Stomach (tissue), 9 donors: ENCODE results near the gene SHQ1. TPM values are rescaled to one million over a fixed set of nuclear protein-coding genes. Genes with fewer than 3 reads are reported as not detected.
"Not testable (repeated sequence)": the region's sequence is repeated elsewhere in the genome, so short reads cannot be mapped to it uniquely, and the experiment has no call there.

Experiments
- DNase-seq, 2 donors: peaks; one replicate each; pipeline versions ENCODE4 v3.0.0 to v3.0.0-alpha.2; 2013 to 2019
- H3K27ac ChIP-seq, 5 donors: fragments of 200-600 bp in 4 of 5; sonication (generic) in 4 of 5; one replicate each; pipeline ENCODE4 v1.5.1; 2013 to 2019; ENCODE audit warnings: mild to moderate bottlenecking in 1 of 5, moderate library complexity in 1 of 5
- H3K27me3 ChIP-seq, 3 donors: fragments of 200-600 bp; sonication (generic); one replicate each; pipeline ENCODE4 v1.5.1; 2017 to 2019; ENCODE audit warnings: mixed run types in 1 of 3
- H3K36me3 ChIP-seq, 4 donors: fragments of 200-600 bp; sonication (generic); 1 replicate in 3 of 4; 2 replicates in 1 of 4; pipeline ENCODE4 v1.5.1; 2016 to 2019
- H3K4me1 ChIP-seq, 4 donors: fragments of 200-600 bp; sonication (generic); one replicate each; pipeline ENCODE4 v1.5.1; 2016 to 2019
- H3K4me3 ChIP-seq, 4 donors: fragments of 200-600 bp; sonication (generic) in 3 of 4; one replicate each; pipeline ENCODE4 v1.5.1; 2016 to 2019; ENCODE audit warnings: mild to moderate bottlenecking in 1 of 4
- H3K9me3 ChIP-seq, 4 donors: fragments of 200-600 bp; sonication (generic); one replicate each; pipeline ENCODE4 v1.5.1; 2016 to 2019
- CTCF ChIP-seq, 7 experiments: fragments of 450-650 bp in 4 of 7; fragments of 200-600 bp in 3 of 7; sonication (generic) in 3 of 7; IDR thresholded peaks; one replicate each; pipeline ENCODE4 v1.5.1; 2016 to 2019; ENCODE audit warnings: antibody characterized with exemption in 7 of 7, control low read depth in 2 of 7, mild to moderate bottlenecking in 1 of 7
- EP300 ChIP-seq: sonication (generic); formaldehyde crosslinking; IDR thresholded peaks from one replicate; pipeline ENCODE4 v1.6.1; 2017; ENCODE audit warnings: antibody characterized with exemption
- POLR2A ChIP-seq, 4 donors: fragments of 450-650 bp; IDR thresholded peaks; one replicate each; pipeline ENCODE4 v1.6.1; 2016; ENCODE audit warnings: antibody characterized with exemption in 4 of 4, control low read depth in 2 of 4, mild to moderate bottlenecking in 1 of 4, moderate library complexity in 1 of 4
- POLR2AphosphoS5 ChIP-seq, 3 donors: sonication (generic); formaldehyde crosslinking; IDR thresholded peaks; one replicate each; pipeline ENCODE4 v1.6.1; 2016; ENCODE audit warnings: antibody characterized with exemption in 3 of 3
- WGBS, 5 donors: extraction: QIAGEN DNeasy Blood & Tissue Kit in 3 of 5; methylation state at CpG; one replicate each; pipeline versions ENCODE4 v1.1.5 to v1.1.7; 2013 to 2018; 5-methylcytosine and 5-hydroxymethylcytosine counted together
- intact Hi-C: fragments of 100-400 bp; cut with DNase I; formaldehyde crosslinking; loops from one replicate; pipeline ENCODE4 v1.15.1; 2023; ENCODE audit warnings: low total_unique reads
- polyA plus RNA-seq, 3 donors: library from polyadenylated mRNA; stranded (reverse); fragments of 200-250 nt; gene quantifications; one replicate each; pipeline ENCODE4 v1.2.3, GENCODE V29; 2013
- total RNA-seq, 5 donors: library from RNA; depleted of rRNA; stranded (reverse); fragments of >200 nt; gene quantifications; one replicate each; pipeline versions ENCODE4 v1.1.0 to v1.2.3, GENCODE V29; 2014 to 2016
- donor health status: healthy with polysubstance abuse.
- donor health status: Bipolar disorder and iron deficiency.
- donor health status: healthy.

SHQ1 gene
- total and polyA plus RNA-seq, 8 donors, result 7.5 to 77.9 (median 12.0) TPM

- 67 to 81% (median 80%) methylated on average over 7 of the region's 7 CpGs for WGBS, 5 donors
These were observed 126.4 kb downstream of the SHQ1 start for GRCh38 chr3:72721683-72722381.

GRCh38 chr3:72720566-72720965 lies 127.7 kb downstream of the SHQ1 start:
- no peak for DNase-seq
- H3K27me3 ChIP-seq, result no peaks in the 10 kb centered on the region
- no peaks in the 10 kb centered on the region for H3K36me3 ChIP-seq
- no peak overlapping the region for H3K27ac ChIP-seq
- H3K4me1 ChIP-seq, result peaks cover 0 to 4% (median 0%) of the 10 kb centered on the region in 4 donors
- WGBS, 5 donors, result 74 to 100% (median 93%) methylated on average over 2 of the region's 2 CpGs
- H3K9me3 ChIP-seq, result peaks cover 0 to 10% (median 9%) of the 10 kb centered on the region in 4 donors
- TF ChIP-seq POLR2AphosphoS5 (IDR thresholded peaks at IDR 0.05) (no peak), EP300 (no peak), CTCF (IDR thresholded peaks at IDR 0.05) (no peak)
- intact Hi-C loops, result no loop called here
- no peak overlapping the region for H3K4me3 ChIP-seq

More at GRCh38 chr3:72721683-72722381, 126.4 kb downstream of the SHQ1 start:
- intact Hi-C loops, result no loop called here
- TF ChIP-seq EP300, result no peak
- TF ChIP-seq POLR2AphosphoS5 (IDR thresholded peaks at IDR 0.05), result no peak
- no peak for TF ChIP-seq CTCF (IDR thresholded peaks at IDR 0.05)
- no peak for TF ChIP-seq POLR2A (IDR thresholded peaks at IDR 0.05)
- H3K36me3 ChIP-seq, result no peaks in the 10 kb centered on the region
- H3K9me3 ChIP-seq, result no peaks in the 10 kb centered on the region
- DNase-seq, result no peak
- H3K4me1 ChIP-seq, result peaks cover 0 to 4% (median 0%) of the 10 kb centered on the region in 4 donors
- no peak overlapping the region for H3K27ac ChIP-seq
- H3K4me3 ChIP-seq, result no peak overlapping the region
- no peaks in the 10 kb centered on the region for H3K27me3 ChIP-seq

GRCh38 chr3:72719137-72719536 lies 129.1 kb downstream of the SHQ1 start:
- intact Hi-C loops, result no loop called here
- Histone ChIP-seq H3K27me3 (no peaks in the 10 kb centered on the region), H3K9me3 (peaks cover 0 to 20% (median 16%) of the 10 kb centered on the region in 4 donors), H3K27ac (no peak overlapping the region), H3K36me3 (no peaks in the 10 kb centered on the region), H3K4me3 (no peak overlapping the region), H3K4me1 (peaks cover 0 to 4% (median 0%) of the 10 kb centered on the region in 4 donors)
- TF ChIP-seq POLR2AphosphoS5 (IDR thresholded peaks at IDR 0.05), result no peak
- TF ChIP-seq CTCF (IDR thresholded peaks at IDR 0.05), result no peak
- no peak for TF ChIP-seq POLR2A (IDR thresholded peaks at IDR 0.05)
- TF ChIP-seq EP300, result no peak
- no peak for DNase-seq

GRCh38 chr3:72714135-72714534 lies 134.1 kb downstream of the SHQ1 start:
- DNase-seq, H3K4me3 ChIP-seq, H3K27me3 ChIP-seq, intact Hi-C loops, H3K36me3 ChIP-seq, H3K27ac ChIP-seq, H3K4me1 ChIP-seq: not testable (repeated sequence)
- WGBS, 5 donors, result 63 to 94% (median 93%) methylated on average over 2 to 3 of the region's 3 CpGs
- H3K9me3 ChIP-seq, result peaks cover 0 to 20% (median 16%) of the 10 kb centered on the region in 4 donors

GRCh38 chr3:72710471-72710870 lies 137.8 kb downstream of the SHQ1 start:
- H3K36me3 ChIP-seq, H3K27me3 ChIP-seq, H3K4me3 ChIP-seq, H3K9me3 ChIP-seq, H3K4me1 ChIP-seq, DNase-seq, intact Hi-C loops, H3K27ac ChIP-seq: not testable (repeated sequence)
- 90 to 97% (median 95%) methylated on average over 4 of the region's 4 CpGs for WGBS, 5 donors
